ENCODE results near the gene TULP1.

DNA sequence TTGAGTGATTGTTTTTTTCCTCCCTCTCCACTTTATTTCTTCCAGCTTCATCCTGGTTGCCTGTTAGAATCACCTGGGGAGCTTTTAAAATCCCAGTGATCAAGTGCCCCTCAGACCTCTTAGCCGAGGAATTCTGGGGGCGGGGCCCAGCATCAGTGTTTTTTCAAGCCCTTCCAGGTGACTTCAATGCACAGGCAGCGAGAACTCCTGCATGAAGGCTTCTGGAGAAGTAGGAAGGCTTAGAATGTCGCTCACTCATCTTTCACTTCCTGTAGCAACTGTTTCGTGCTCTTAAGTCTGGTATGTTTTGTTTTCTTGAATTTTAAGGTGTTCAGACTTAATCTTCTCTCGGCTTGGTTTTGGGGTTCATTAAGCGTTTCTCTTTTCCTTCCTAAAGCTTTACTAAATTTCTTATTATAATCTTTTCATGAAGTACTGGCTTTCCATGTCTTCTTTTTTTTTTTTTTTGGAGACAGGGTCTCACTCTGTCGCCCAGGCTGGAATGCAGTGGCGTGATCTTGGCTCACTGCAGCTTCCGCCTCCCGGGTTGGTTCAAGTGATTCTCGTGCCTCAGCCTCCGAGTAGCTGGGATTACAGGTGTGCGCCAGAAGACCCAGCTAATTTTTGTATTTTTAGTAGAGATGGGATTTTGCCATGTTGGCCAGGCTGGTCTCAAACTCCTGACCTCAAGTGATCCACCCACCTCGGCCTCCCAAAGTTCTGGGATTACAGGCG lies 30.9 kb upstream of the TULP1 start:
- TF ChIP-seq, protein P1, sequence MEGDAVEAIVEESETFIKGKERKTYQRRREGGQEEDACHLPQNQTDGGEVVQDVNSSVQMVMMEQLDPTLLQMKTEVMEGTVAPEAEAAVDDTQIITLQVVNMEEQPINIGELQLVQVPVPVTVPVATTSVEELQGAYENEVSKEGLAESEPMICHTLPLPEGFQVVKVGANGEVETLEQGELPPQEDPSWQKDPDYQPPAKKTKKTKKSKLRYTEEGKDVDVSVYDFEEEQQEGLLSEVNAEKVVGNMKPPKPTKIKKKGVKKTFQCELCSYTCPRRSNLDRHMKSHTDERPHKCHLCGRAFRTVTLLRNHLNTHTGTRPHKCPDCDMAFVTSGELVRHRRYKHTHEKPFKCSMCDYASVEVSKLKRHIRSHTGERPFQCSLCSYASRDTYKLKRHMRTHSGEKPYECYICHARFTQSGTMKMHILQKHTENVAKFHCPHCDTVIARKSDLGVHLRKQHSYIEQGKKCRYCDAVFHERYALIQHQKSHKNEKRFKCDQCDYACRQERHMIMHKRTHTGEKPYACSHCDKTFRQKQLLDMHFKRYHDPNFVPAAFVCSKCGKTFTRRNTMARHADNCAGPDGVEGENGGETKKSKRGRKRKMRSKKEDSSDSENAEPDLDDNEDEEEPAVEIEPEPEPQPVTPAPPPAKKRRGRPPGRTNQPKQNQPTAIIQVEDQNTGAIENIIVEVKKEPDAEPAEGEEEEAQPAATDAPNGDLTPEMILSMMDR (IDR thresholded peaks at IDR 0.05) = no peak
- TF ChIP-seq POLR2AphosphoS5 (IDR thresholded peaks at IDR 0.05) (no peak), EP300 (IDR thresholded peaks at IDR 0.05) (no peak)
